GM13977 (cell line): Measurements from ENCODE around the gene SYNPO2.

ENCODE experiments used
- DNase-seq: peaks from one replicate; pipeline ENCODE4 v3.0.0; 2012; ENCODE audit warnings: low spot score
- CTCF ChIP-seq: IDR thresholded peaks from 2 replicates; pipeline ENCODE4 v1.5.1; 2012; ENCODE audit warnings: mild to moderate bottlenecking, control low read depth; ENCODE audit not compliant: insufficient read depth; ENCODE audit errors: extremely low read depth, missing control alignments
- in situ Hi-C: fragments of 300-500 bp; cut with MboI; formaldehyde crosslinking; loops from one replicate; pipeline ENCODE4 v1.12.0; 2022; ENCODE audit warnings: low sequenced_read_pairs, low pct_unique_long_range_greater_than_20kb, mixed read lengths, inconsistent platforms; ENCODE audit not compliant: unreplicated experiment

Gene SYNPO2

GRCh38 chr4:118888666-118889311 lies at the start of gene SYNPO2:
Gene SYNPO2, plus strand, starts transcription at chr4:118888854. Its CDS starts 183 bp downstream, at chr4:118889037.
- peak; percentile 35 for DNase-seq
- in situ Hi-C loops, result no loop called here
- TF ChIP-seq CTCF, result no peak

GRCh38 chr4:118839221-118839927 lies 49.3 kb upstream of the SYNPO2 start:
- no peak for TF ChIP-seq CTCF
- in situ Hi-C loops, result no loop called here
- no peak for DNase-seq

- in situ Hi-C loops, result no loop called here
- TF ChIP-seq CTCF, result no peak
- DNase-seq, result no peak
Observed at GRCh38 chr4:118842055-118842454, 46.6 kb upstream of the SYNPO2 start.

- no peak for DNase-seq
- in situ Hi-C loops, result no loop called here
- TF ChIP-seq CTCF, result no peak
Observed at GRCh38 chr4:118843237-118843636, 45.4 kb upstream of the SYNPO2 start.

GRCh38 chr4:118845552-118846050 lies 43.1 kb upstream of the SYNPO2 start:
- DNase-seq, result no peak
- no peak for TF ChIP-seq CTCF
- in situ Hi-C loops, result no loop called here

- TF ChIP-seq CTCF, result no peak
- in situ Hi-C loops, result no loop called here
- no peak for DNase-seq
Observed at GRCh38 chr4:118846979-118847378, 41.7 kb upstream of the SYNPO2 start.
